ENCODE measurements around the gene INAFM2. TPM values are rescaled to one million over a fixed set of nuclear protein-coding genes. Genes with fewer than 3 reads are reported as not detected.

Gene INAFM2
- total and polyA plus RNA-seq, 4 experiments from 2014 or later, result 0.08 to 7.5 (median 5.0) TPM

- peaks cover 10% of the 10 kb centered on the region for H3K36me3 ChIP-seq (ENCODE audit: insufficient read depth, low read length)
- intact Hi-C loops (cut with micrococcal nuclease), result no loop called here
Measured at GRCh38 chr15:40286794-40287193, 36.7 kb upstream of the INAFM2 start.

GRCh38 chr15:40287505-40287904 is 36.0 kb upstream of the INAFM2 start:
- Mint-ChIP-seq H3K9me3 (peaks cover 0 to 2% (median 0%) of the 10 kb centered on the region in 8 donors), H3K4me1 (peaks cover 0 to 5% (median 0%) of the 10 kb centered on the region in 4 donors), H3K27me3 (no peaks in the 10 kb centered on the region), H3K27ac (peak overlapping the region in 1 of 7 donors; percentile 66), H3K4me3 (no peak overlapping the region), H3K36me3 (peaks cover 10 to 32% of the 10 kb centered on the region in 2 donors)
- Histone ChIP-seq H3K27me3 (ENCODE audit: insufficient read depth, low read length) (no peaks in the 10 kb centered on the region), H3K9me3 (ENCODE audit: control insufficient read depth in 1 of 2, low read length in 2 of 2) (no peaks in the 10 kb centered on the region), H3K36me3 (ENCODE audit: insufficient read depth, low read length) (peaks cover 17% of the 10 kb centered on the region), H3K4me3 (ENCODE audit: low read length in 2 of 2) (no peak overlapping the region), H3K27ac (ENCODE audit: low read depth, low read length) (no peak overlapping the region), H3K4me1 (ENCODE audit: insufficient read depth, low read length) (peaks cover 8% of the 10 kb centered on the region)
- intact Hi-C loops (cut with micrococcal nuclease), result no loop called here
- ChIA-PET CTCF (ENCODE audit: partially characterized antibody) (interaction anchor here (0.7 to 7.1 kb wide), 5 partner anchors 9 to 50 kb away, joined by 3 to 57 read pairs (median 6); partner anchors contain the start of gene PLCB2), POLR2A (ENCODE audit: partially characterized antibody) (interaction anchor here (1.0 to 1.6 kb wide), 3 partner anchors 9 to 22 kb away, joined by 3 to 7 read pairs (median 4); partner anchors contain the start of gene PLCB2)
- no peak for DNase-seq

More at GRCh38 chr15:40286794-40287193, 36.7 kb upstream of the INAFM2 start:
- no peaks in the 10 kb centered on the region for H3K9me3 ChIP-seq (ENCODE audit: control insufficient read depth in 1 of 2, low read length in 2 of 2)
- Mint-ChIP-seq H3K36me3 (peaks cover 10 to 25% of the 10 kb centered on the region in 2 donors), H3K4me1 (peaks cover 0 to 5% (median 0%) of the 10 kb centered on the region in 4 donors), H3K27ac (no peak overlapping the region), H3K27me3 (no peaks in the 10 kb centered on the region), H3K9me3 (peaks cover 0 to 2% (median 0%) of the 10 kb centered on the region in 8 donors), H3K4me3 (no peak overlapping the region)
- no peak overlapping the region for H3K4me3 ChIP-seq (ENCODE audit: low read length in 2 of 2)
- ChIA-PET POLR2A (ENCODE audit: partially characterized antibody) (interaction anchor here (1.0 to 1.6 kb wide), 3 partner anchors 10 to 22 kb away, joined by 3 to 7 read pairs (median 4); partner anchors contain the start of gene PLCB2), CTCF (ENCODE audit: partially characterized antibody) (interaction anchor here (1.6 to 7.1 kb wide), 3 partner anchors 23 to 51 kb away, joined by 7 to 57 read pairs (median 39); partner anchors contain the start of gene PLCB2)
- no peak for DNase-seq
- peaks cover 8% of the 10 kb centered on the region for H3K4me1 ChIP-seq (ENCODE audit: insufficient read depth, low read length)
- no peaks in the 10 kb centered on the region for H3K27me3 ChIP-seq (ENCODE audit: insufficient read depth, low read length)
- H3K27ac ChIP-seq (ENCODE audit: low read depth, low read length), result no peak overlapping the region

- Histone ChIP-seq H3K4me3 (ENCODE audit: low read length in 2 of 2) (no peak overlapping the region), H3K4me1 (ENCODE audit: insufficient read depth, low read length) (peaks cover 7% of the 10 kb centered on the region), H3K36me3 (ENCODE audit: insufficient read depth, low read length) (peaks cover 21% of the 10 kb centered on the region), H3K9me3 (ENCODE audit: control insufficient read depth in 1 of 2, low read length in 2 of 2) (no peaks in the 10 kb centered on the region), H3K27me3 (ENCODE audit: insufficient read depth, low read length) (no peaks in the 10 kb centered on the region), H3K27ac (ENCODE audit: low read depth, low read length) (no peak overlapping the region)
- Mint-ChIP-seq H3K27ac (peak overlapping the region in 2 of 7 donors; percentile 23 to 24), H3K36me3 (peaks cover 10 to 33% of the 10 kb centered on the region in 2 donors), H3K4me3 (no peak overlapping the region), H3K4me1 (peaks cover 0 to 5% (median 0%) of the 10 kb centered on the region in 4 donors), H3K27me3 (no peaks in the 10 kb centered on the region), H3K9me3 (peaks cover 0 to 2% (median 0%) of the 10 kb centered on the region in 8 donors)
- ChIA-PET CTCF (ENCODE audit: partially characterized antibody) (interaction anchor here (0.7 to 7.1 kb wide), 7 partner anchors 9 to 54 kb away, joined by 3 to 57 read pairs (median 6); partner anchors contain the start of gene PLCB2), POLR2A (ENCODE audit: partially characterized antibody) (interaction anchor here (1.0 to 1.6 kb wide), 3 partner anchors 9 to 21 kb away, joined by 3 to 7 read pairs (median 4); partner anchors contain the start of gene PLCB2)
- DNase-seq, result no peak
- intact Hi-C loops (cut with micrococcal nuclease), result no loop called here
Measured at GRCh38 chr15:40287968-40288367, 35.5 kb upstream of the INAFM2 start.

GRCh38 chr15:40289140-40289775 is 34.2 kb upstream of the INAFM2 start:
- H3K9me3 Mint-ChIP-seq, result peaks cover 0 to 2% (median 0%) of the 10 kb centered on the region in 8 donors
- DNase-seq, result no peak
- H3K27ac Mint-ChIP-seq, result peak overlapping the region in 1 of 7 donors; percentile 36
- intact Hi-C loops (cut with micrococcal nuclease), result no loop called here
- no peaks in the 10 kb centered on the region for H3K27me3 Mint-ChIP-seq
- ChIA-PET CTCF (ENCODE audit: partially characterized antibody) (interaction anchor here (0.8 to 7.1 kb wide), 9 partner anchors 10 to 53 kb away, joined by 3 to 57 read pairs (median 4); partner anchors contain the start of gene PLCB2), POLR2A (ENCODE audit: partially characterized antibody) (interaction anchor here (5.7 kb wide), 1 partner anchor 19 kb away, joined by 31 read pairs; the partner anchor contains the start of gene PLCB2)
- Histone ChIP-seq H3K36me3 (ENCODE audit: insufficient read depth, low read length) (peaks cover 30% of the 10 kb centered on the region), H3K27me3 (ENCODE audit: insufficient read depth, low read length) (no peaks in the 10 kb centered on the region), H3K4me1 (ENCODE audit: insufficient read depth, low read length) (no peaks in the 10 kb centered on the region), H3K9me3 (ENCODE audit: control insufficient read depth in 1 of 2, low read length in 2 of 2) (no peaks in the 10 kb centered on the region), H3K4me3 (ENCODE audit: low read length in 2 of 2) (no peak overlapping the region), H3K27ac (ENCODE audit: low read depth, low read length) (no peak overlapping the region)
- peaks cover 10 to 39% of the 10 kb centered on the region in 2 donors for H3K36me3 Mint-ChIP-seq
- no peak overlapping the region for H3K4me3 Mint-ChIP-seq
- H3K4me1 Mint-ChIP-seq, result no peaks in the 10 kb centered on the region

GRCh38 chr15:40290545-40290917 is 33.0 kb upstream of the INAFM2 start:
- Histone ChIP-seq H3K4me1 (ENCODE audit: insufficient read depth, low read length) (no peaks in the 10 kb centered on the region), H3K4me3 (ENCODE audit: low read length in 2 of 2) (no peak overlapping the region), H3K36me3 (ENCODE audit: insufficient read depth, low read length) (peaks cover 32% of the 10 kb centered on the region), H3K27ac (ENCODE audit: low read depth, low read length) (no peak overlapping the region), H3K27me3 (ENCODE audit: insufficient read depth, low read length) (no peaks in the 10 kb centered on the region), H3K9me3 (ENCODE audit: control insufficient read depth in 1 of 2, low read length in 2 of 2) (no peaks in the 10 kb centered on the region)
- Mint-ChIP-seq H3K4me1 (peaks cover 0 to under 1% (median 0%) of the 10 kb centered on the region in 4 donors), H3K27me3 (no peaks in the 10 kb centered on the region), H3K36me3 (peaks cover 10 to 46% of the 10 kb centered on the region in 2 donors), H3K27ac (no peak overlapping the region), H3K4me3 (no peak overlapping the region), H3K9me3 (peaks cover 0 to under 1% (median 0%) of the 10 kb centered on the region in 8 donors)
- CTCF ChIA-PET (ENCODE audit: partially characterized antibody), result interaction anchor here (0.8 to 7.1 kb wide), 4 partner anchors 11 to 48 kb away, joined by 3 to 57 read pairs (median 16); partner anchors contain the start of gene PLCB2
- POLR2A ChIA-PET (ENCODE audit: partially characterized antibody), result interaction anchor here (5.7 kb wide), 1 partner anchor 18 kb away, joined by 31 read pairs; the partner anchor contains the start of gene PLCB2
- DNase-seq, result no peak
- intact Hi-C loops (cut with micrococcal nuclease), result no loop called here

- intact Hi-C loops (cut with micrococcal nuclease), result no loop called here
- no peak for DNase-seq
- H3K27ac ChIP-seq (ENCODE audit: low read depth, low read length), result no peak overlapping the region
- H3K4me1 ChIP-seq (ENCODE audit: insufficient read depth, low read length), result no peaks in the 10 kb centered on the region
- no peaks in the 10 kb centered on the region for H3K9me3 Mint-ChIP-seq
- POLR2A ChIA-PET (ENCODE audit: partially characterized antibody), result interaction anchor here (5.7 kb wide), 1 partner anchor 17 kb away, joined by 31 read pairs; the partner anchor contains the start of gene PLCB2
- H3K36me3 Mint-ChIP-seq, result peaks cover 10 to 51% of the 10 kb centered on the region in 2 donors
- CTCF ChIA-PET (ENCODE audit: partially characterized antibody), result interaction anchor here (0.8 to 7.1 kb wide), 4 partner anchors 12 to 53 kb away, joined by 3 to 57 read pairs (median 16); partner anchors contain the start of gene PLCB2
- peaks cover 0 to 2% (median 0%) of the 10 kb centered on the region in 4 donors for H3K4me1 Mint-ChIP-seq
- no peaks in the 10 kb centered on the region for H3K27me3 ChIP-seq (ENCODE audit: insufficient read depth, low read length)
- no peak overlapping the region for H3K27ac Mint-ChIP-seq
- peaks cover 32% of the 10 kb centered on the region for H3K36me3 ChIP-seq (ENCODE audit: insufficient read depth, low read length)
- H3K4me3 Mint-ChIP-seq, result no peak overlapping the region
- no peaks in the 10 kb centered on the region for H3K9me3 ChIP-seq (ENCODE audit: control insufficient read depth in 1 of 2, low read length in 2 of 2)
- no peaks in the 10 kb centered on the region for H3K27me3 Mint-ChIP-seq
- no peak overlapping the region for H3K4me3 ChIP-seq (ENCODE audit: low read length in 2 of 2)
Measured at GRCh38 chr15:40290918-40291574, 32.4 kb upstream of the INAFM2 start.

All from CD4-positive, alpha-beta memory T cell (primary cell).